Measurements from ENCODE around the gene MATN1. TPM values are rescaled to one million over a fixed set of nuclear protein-coding genes. Genes with fewer than 3 reads are reported as not detected.

Gene MATN1
- total and polyA plus RNA-seq, 9 donors, result 0.10 to 0.95 (median 0.51) TPM

DNA sequence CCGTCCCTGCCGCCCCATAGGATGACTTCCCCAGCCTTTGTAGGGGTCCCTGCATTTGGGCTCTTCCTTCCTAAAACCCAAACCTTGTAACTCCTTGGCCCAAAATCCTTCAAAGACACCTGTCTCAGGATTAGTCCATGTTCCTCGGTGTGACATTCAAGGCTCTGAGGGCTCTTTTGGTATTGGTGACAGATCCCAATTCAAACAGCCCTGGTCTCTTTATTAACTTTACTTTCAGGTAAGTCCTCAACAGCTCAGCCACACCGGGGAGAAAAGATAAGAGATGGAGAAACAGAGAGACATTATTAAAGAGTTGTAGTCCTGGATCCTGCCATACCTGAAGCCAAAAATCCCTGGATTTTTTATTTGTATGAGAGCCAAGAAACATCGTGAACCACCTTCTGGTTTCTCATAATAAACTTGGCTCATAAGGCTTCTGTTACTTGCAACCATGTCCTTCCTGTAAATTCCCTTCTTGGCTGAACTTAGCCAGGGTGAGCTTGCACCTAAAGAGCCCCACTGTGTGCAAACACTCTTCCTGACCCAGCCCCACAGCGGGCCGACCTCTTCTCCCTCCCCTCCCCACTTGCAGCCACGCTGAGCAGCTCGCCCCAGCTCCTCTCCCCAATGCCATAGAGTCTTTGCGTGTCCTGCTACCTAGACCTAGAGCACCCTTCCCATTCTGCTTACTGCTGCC lies 7.9 kb upstream of the MATN1 start:
- Histone ChIP-seq H3K4me3 (no peak overlapping the region), H3K27ac (no peak overlapping the region), H3K9me3 (no peaks in the 10 kb centered on the region), H3K36me3 (no peaks in the 10 kb centered on the region), H3K27me3 (no peaks in the 10 kb centered on the region), H3K4me1 (ENCODE audit: insufficient read depth) (peaks cover 4% of the 10 kb centered on the region)
- DNase-seq, result no peak
- intact Hi-C loops (cut with DNase I), result no loop called here
- WGBS, 3 donors, result 76 to 81% (median 78%) methylated on average over 10 of the region's 10 CpGs
- TF ChIP-seq, protein P1, sequence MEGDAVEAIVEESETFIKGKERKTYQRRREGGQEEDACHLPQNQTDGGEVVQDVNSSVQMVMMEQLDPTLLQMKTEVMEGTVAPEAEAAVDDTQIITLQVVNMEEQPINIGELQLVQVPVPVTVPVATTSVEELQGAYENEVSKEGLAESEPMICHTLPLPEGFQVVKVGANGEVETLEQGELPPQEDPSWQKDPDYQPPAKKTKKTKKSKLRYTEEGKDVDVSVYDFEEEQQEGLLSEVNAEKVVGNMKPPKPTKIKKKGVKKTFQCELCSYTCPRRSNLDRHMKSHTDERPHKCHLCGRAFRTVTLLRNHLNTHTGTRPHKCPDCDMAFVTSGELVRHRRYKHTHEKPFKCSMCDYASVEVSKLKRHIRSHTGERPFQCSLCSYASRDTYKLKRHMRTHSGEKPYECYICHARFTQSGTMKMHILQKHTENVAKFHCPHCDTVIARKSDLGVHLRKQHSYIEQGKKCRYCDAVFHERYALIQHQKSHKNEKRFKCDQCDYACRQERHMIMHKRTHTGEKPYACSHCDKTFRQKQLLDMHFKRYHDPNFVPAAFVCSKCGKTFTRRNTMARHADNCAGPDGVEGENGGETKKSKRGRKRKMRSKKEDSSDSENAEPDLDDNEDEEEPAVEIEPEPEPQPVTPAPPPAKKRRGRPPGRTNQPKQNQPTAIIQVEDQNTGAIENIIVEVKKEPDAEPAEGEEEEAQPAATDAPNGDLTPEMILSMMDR (IDR thresholded peaks at IDR 0.05), result no peak
- no peak for TF ChIP-seq POLR2A (IDR thresholded peaks at IDR 0.05)
- TF ChIP-seq EP300 (IDR thresholded peaks at IDR 0.05), result no peak

DNA sequence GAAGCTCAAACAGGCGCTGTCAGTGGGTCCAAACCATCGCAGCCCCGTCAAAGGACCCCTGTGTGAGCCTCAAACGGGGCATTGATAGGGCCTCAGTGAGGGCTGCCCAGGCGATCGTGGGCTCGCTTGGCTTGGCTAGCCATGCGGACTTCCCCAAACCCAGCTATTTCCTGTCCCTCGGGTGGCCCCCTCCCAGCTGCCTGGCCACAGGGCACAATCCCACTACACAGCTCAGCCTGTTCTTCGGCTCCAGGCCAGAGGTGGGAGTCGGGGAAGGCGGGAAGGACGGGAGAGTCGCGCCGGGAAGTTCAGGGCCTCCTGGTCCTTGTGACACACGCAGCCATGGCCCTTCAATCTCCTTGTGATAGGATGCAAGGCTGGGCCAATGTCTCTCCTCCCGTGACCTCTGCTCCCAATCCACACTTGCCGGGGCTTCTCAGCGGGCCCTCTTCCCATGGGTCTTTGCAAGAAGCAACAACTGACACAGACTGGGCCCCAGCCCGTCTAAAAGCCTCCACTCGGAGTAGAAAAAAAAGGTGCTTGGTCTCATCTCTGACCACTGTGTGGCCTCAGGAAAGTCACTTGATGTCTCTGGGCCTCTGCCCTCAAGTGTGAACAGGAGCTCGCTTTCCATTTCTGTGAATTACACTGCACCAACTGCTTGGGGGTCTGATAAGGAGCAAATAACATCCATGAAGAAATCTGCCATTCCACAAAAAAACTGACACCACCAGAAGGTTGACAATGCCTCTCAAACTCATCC lies 7.1 kb upstream of the MATN1 start:
- peak in 1 of 5 donors; percentile 56 for DNase-seq
- Histone ChIP-seq H3K9me3 (no peaks in the 10 kb centered on the region), H3K4me3 (no peak overlapping the region), H3K27me3 (no peaks in the 10 kb centered on the region), H3K36me3 (no peaks in the 10 kb centered on the region), H3K4me1 (ENCODE audit: insufficient read depth) (peaks cover 4% of the 10 kb centered on the region), H3K27ac (no peak overlapping the region)
- WGBS, 3 donors, result 42 to 61% (median 50%) methylated on average over 18 to 23 of the region's 23 CpGs
- intact Hi-C loops (cut with DNase I), result no loop called here
- TF ChIP-seq, protein P1 (IDR thresholded peaks at IDR 0.05), result no peak
- TF ChIP-seq POLR2A (IDR thresholded peaks at IDR 0.05) (no peak), EP300 (IDR thresholded peaks at IDR 0.05) (no peak)

DNA sequence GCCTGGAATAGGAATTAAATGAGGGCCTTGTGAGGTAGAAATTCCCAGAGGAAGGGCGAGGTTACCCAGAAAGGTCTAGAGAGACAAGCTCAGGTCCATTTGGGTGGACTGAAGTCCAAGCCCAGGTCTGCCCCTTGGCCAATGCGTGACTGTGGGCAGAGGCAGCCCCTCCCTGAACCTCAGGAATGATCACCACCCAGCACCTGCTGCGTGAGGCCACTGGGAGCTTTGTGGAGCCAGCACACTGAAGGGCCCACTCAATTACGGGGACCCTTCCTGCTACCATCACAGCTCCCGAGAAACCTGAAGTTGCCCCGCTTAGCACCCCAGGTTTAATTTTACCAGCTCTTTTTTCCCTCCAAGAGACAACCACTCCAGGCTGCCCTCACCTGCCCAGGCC lies 6.5 kb upstream of the MATN1 start:
- no peaks in the 10 kb centered on the region for H3K9me3 ChIP-seq
- TF ChIP-seq POLR2A (IDR thresholded peaks at IDR 0.05) (no peak), EP300 (IDR thresholded peaks at IDR 0.05) (no peak)
- TF ChIP-seq, protein P1 (IDR thresholded peaks at IDR 0.05), result no peak
- intact Hi-C loops (cut with DNase I), result loop anchor here in 2 of 4 donors (10.0 kb wide), 2 partner anchors 45 to 185 kb away; no protein-coding TSS in a partner anchor
- WGBS, 3 donors, result 91 to 99% (median 93%) methylated on average over 6 of the region's 6 CpGs
- no peak overlapping the region for H3K27ac ChIP-seq
- H3K4me1 ChIP-seq (ENCODE audit: insufficient read depth), result peaks cover 4% of the 10 kb centered on the region
- no peaks in the 10 kb centered on the region for H3K36me3 ChIP-seq
- H3K4me3 ChIP-seq, result no peak overlapping the region
- no peaks in the 10 kb centered on the region for H3K27me3 ChIP-seq
- no peak for DNase-seq

DNA sequence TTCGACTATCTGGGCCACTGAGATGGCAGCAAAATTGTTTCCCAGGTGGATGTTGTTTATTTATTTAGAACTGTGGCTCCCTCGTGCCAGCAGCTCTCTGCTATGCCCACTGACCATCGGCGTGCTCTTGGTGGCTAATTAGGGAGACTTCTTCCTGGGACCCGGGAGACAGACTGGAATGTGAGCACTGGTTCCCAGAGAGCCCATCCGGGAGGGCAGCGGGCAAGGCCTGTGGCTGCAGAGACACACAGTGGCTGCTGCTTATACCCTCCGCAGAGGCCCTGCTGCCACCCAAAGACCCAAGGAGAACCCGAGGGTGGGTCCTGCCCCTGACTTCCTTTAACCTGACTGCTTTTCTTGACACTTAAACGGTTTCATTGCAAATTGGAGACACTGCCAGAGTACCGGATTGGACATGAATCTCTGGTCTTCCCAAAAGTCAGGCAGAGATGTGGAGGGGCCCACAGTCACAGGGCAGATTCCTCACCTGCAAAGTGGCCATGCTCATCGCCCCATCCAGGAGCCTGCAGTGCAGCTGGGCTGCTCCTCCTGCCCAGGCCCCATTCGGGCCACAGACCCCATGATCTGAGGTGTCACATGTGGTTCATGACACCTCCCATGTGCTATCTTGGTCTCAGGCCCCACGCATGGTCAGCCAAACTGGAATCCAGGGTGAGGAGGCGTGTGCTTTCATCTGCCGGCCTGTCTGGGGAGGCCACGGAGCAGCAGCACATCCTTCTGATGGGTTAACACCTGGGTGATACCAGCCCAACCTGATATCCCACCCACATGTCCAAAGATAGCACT lies 5.7 kb upstream of the MATN1 start:
- Histone ChIP-seq H3K27ac (no peak overlapping the region), H3K4me1 (ENCODE audit: insufficient read depth) (peaks cover 4% of the 10 kb centered on the region), H3K27me3 (no peaks in the 10 kb centered on the region), H3K9me3 (no peaks in the 10 kb centered on the region), H3K4me3 (no peak overlapping the region), H3K36me3 (no peaks in the 10 kb centered on the region)
- WGBS, 3 donors, result 67 to 76% (median 69%) methylated on average over 17 of the region's 17 CpGs
- TF ChIP-seq, protein P1 (IDR thresholded peaks at IDR 0.05), result no peak
- no peak for TF ChIP-seq EP300 (IDR thresholded peaks at IDR 0.05)
- no peak for TF ChIP-seq POLR2A (IDR thresholded peaks at IDR 0.05)
- intact Hi-C loops (cut with DNase I), result loop anchor here in 2 of 4 donors (10.0 kb wide), 2 partner anchors 46 to 186 kb away; no protein-coding TSS in a partner anchor
- DNase-seq, result no peak
